ENCODE results near the gene METTL23. TPM values are rescaled to one million over a fixed set of nuclear protein-coding genes. Genes with fewer than 3 reads are reported as not detected.
A peak's percentile ranks its signal among the peaks of the same experiment; 100 is the strongest.
"Not testable (repeated sequence)": the region's sequence is repeated elsewhere in the genome, so short reads cannot be mapped to it uniquely, and the experiment has no call there.

METTL23 gene
- total RNA-seq, 2 donors from 2014 or later, result 25.4 to 30.7 TPM

DNA sequence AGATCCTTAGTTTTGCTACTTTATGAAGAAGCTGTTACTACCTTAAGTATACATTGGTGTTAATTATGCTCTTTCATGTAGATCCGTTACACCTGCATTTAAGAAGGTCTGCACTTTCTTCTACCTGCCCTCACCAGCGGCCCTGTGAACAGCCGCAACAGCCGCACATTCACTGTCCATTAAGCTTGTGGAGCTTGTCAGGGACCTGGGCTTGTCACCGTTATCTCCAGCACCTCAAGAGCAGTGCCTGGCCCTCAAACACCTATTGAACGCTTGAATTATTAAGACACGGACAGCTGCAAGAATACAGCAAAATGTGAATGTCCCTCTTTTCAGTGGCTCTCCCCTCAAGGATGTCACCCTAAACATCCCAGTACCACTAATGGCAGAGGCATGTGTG is 12.9 kb upstream of the METTL23 start:
- DNase-seq, result no peak
- peaks cover 47% of the 10 kb centered on the region for H3K4me1 Mint-ChIP-seq (ENCODE audit: low read depth)
- H3K27me3 Mint-ChIP-seq (ENCODE audit: low read depth), result no peaks in the 10 kb centered on the region
- no peak overlapping the region for H3K4me3 Mint-ChIP-seq
- H3K9me3 Mint-ChIP-seq, result no peaks in the 10 kb centered on the region
- peaks cover 11 to 13% of the 10 kb centered on the region in 2 donors for H3K36me3 Mint-ChIP-seq (ENCODE audit: insufficient read depth in 2 of 2)
- H3K27ac Mint-ChIP-seq, result no peak overlapping the region
- ATAC-seq (replicated peaks in 1 of 2), result no peak

DNA sequence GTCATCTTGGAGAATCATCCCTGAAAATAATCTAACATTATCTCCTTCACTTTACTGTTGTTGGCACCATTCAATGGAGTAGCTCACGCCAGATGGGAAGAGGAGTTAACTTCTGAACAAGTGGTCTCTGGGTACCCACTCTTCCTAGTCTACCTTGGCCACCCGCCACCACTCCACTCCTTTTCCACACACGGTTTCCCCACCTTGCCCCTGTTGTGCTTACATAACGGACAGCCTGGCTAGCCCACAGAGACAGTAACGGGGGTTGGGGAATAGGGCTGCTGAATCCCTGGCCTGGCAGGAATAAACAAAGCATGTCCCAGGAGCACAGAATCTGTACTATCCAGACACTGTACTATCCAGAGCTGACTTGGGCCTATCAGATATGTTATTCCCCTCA is 12.3 kb upstream of the METTL23 start:
- Mint-ChIP-seq H3K36me3 (ENCODE audit: insufficient read depth in 2 of 2) (peaks cover 13 to 16% of the 10 kb centered on the region in 2 donors), H3K9me3 (no peaks in the 10 kb centered on the region), H3K4me1 (ENCODE audit: low read depth) (peaks cover 47% of the 10 kb centered on the region), H3K27me3 (ENCODE audit: low read depth) (no peaks in the 10 kb centered on the region), H3K4me3 (no peak overlapping the region), H3K27ac (peak overlapping the region; percentile 36)
- no peak for DNase-seq
- no peak for ATAC-seq (replicated peaks in 1 of 2)

DNA sequence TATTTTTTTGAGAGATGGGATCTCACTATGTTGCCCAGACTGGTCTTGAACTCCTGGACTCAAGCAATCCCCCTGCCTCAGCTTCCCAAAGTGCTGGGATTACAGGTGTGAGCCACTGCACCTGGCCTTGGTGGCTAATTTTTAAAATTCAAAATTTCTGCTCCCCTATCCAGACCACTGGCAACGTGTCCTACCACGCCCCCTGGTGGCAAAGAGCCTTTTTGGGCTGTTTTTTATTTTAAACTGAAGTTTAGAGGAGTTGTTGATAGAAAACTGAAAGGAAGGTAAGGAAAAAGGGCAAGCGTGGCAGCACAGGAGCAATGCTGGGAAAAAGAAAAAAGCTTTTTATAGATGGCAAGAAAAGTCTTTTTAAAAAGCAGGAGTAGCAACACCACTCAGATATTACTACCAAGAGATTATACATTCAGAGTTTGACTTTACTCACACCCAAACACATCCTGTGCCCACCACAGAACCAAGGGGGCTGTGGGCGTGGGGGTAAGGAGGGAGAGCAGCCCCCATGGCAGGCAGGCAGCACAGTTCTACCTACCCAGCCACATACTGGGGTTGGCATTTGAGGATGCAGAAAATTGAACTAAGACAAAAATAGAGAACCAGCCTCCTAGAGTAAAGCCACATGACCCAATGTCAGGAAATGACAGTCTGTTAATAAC is 11.7 kb upstream of the METTL23 start:
- H3K27me3 Mint-ChIP-seq (ENCODE audit: low read depth), result no peaks in the 10 kb centered on the region
- DNase-seq (peak; percentile 77 to 82), ATAC-seq (replicated peaks in 1 of 2) (peak; percentile 11 to 18)
- H3K36me3 Mint-ChIP-seq (ENCODE audit: insufficient read depth in 2 of 2), result peaks cover 13 to 18% of the 10 kb centered on the region in 2 donors
- no peaks in the 10 kb centered on the region for H3K9me3 Mint-ChIP-seq
- peaks cover 47% of the 10 kb centered on the region for H3K4me1 Mint-ChIP-seq (ENCODE audit: low read depth)
- H3K27ac Mint-ChIP-seq, result peak overlapping the region; percentile 84
- peak overlapping the region; percentile 43 to 83 for H3K4me3 Mint-ChIP-seq

DNA sequence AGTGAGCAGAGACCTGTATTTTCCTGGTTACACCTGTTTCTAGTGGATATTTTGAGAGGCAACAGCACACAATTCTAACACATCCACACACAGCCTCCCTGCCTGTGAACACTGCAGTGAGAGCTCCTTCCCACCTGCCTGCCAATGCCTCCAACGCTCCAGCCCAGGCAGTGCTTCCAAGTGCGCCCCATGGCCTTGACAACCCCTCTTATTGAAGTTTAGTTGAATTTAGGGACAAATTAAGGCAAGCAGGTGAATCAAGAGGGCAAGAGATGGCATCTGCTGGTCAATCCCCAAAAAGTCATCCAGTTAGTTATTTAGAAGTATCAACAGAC is 11.2 kb upstream of the METTL23 start:
- Mint-ChIP-seq H3K4me1 (ENCODE audit: low read depth) (peaks cover 48% of the 10 kb centered on the region), H3K9me3 (no peaks in the 10 kb centered on the region), H3K4me3 (peak overlapping the region; percentile 58 to 83), H3K27ac (peak overlapping the region; percentile 84), H3K36me3 (ENCODE audit: insufficient read depth in 2 of 2) (peaks cover 14 to 21% of the 10 kb centered on the region in 2 donors), H3K27me3 (ENCODE audit: low read depth) (no peaks in the 10 kb centered on the region)
- ATAC-seq (replicated peaks in 1 of 2) (no peak), DNase-seq (no peak)

DNA sequence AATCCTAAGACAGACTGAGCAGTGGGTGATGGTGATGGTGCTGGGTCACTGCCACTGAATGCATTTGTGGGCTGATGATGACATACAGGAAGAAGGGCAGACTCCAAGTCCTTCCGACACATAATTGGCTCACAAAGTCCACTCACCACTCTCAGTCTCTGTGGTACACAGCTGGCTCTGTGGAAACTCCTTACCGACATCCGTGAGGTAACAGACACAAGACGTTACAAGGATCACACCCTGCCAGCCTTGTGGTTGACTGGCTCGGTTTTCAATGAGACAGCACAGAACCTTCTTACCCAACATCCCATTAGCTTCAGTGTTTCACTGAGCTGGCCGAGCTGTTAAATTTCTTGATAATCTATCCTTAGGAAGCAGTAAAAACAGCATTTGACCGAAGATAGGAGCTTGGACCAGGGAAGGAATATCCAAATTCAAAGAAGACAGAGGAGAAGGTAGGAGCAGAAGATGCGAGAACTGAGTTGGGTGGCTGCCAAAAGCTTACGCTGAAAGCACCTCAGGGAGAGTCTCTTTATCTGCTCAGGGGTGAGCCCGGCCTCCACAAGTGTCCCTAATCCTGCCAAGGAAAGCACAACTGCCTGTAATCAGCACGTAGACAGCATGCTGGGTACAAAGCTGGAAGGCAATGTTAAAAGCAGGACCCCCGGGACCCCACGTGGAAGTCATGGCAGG is 10.3 kb upstream of the METTL23 start:
- H3K4me3 Mint-ChIP-seq, result peak overlapping the region; percentile 58 to 83
- ATAC-seq (replicated peaks in 1 of 2) (peak; percentile 86 to 91), DNase-seq (peak; percentile 62 to 72)
- peaks cover 49% of the 10 kb centered on the region for H3K4me1 Mint-ChIP-seq (ENCODE audit: low read depth)
- H3K9me3 Mint-ChIP-seq, result no peaks in the 10 kb centered on the region
- H3K27me3 Mint-ChIP-seq (ENCODE audit: low read depth), result no peaks in the 10 kb centered on the region
- peaks cover 16 to 29% of the 10 kb centered on the region in 2 donors for H3K36me3 Mint-ChIP-seq (ENCODE audit: insufficient read depth in 2 of 2)
- H3K27ac Mint-ChIP-seq, result peak overlapping the region; percentile 84

DNA sequence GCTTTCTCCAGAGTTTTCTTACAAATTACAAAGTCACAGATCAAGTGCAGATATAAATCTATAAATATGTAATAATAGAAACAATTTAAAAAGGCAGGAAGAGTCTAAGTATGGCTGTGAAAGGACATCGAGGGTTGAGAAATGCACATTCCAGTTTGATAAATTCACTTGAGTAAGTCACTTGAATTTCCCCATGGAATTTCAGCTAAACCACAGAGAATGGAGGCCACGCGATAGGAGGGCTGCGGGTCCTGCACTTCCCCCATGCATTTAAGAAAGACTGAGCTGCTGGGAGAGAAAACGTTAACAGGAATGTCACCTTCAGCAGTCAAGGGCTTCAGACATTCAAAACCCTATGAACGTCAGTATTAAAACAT is 9.8 kb upstream of the METTL23 start:
- no peak for DNase-seq
- Mint-ChIP-seq H3K4me1 (ENCODE audit: low read depth) (peaks cover 50% of the 10 kb centered on the region), H3K27ac (peak overlapping the region; percentile 84), H3K9me3 (no peaks in the 10 kb centered on the region), H3K27me3 (ENCODE audit: low read depth) (no peaks in the 10 kb centered on the region), H3K4me3 (peak overlapping the region; percentile 58 to 83), H3K36me3 (ENCODE audit: insufficient read depth in 2 of 2) (peaks cover 18 to 34% of the 10 kb centered on the region in 2 donors)
- no peak for ATAC-seq (replicated peaks in 1 of 2)

DNA sequence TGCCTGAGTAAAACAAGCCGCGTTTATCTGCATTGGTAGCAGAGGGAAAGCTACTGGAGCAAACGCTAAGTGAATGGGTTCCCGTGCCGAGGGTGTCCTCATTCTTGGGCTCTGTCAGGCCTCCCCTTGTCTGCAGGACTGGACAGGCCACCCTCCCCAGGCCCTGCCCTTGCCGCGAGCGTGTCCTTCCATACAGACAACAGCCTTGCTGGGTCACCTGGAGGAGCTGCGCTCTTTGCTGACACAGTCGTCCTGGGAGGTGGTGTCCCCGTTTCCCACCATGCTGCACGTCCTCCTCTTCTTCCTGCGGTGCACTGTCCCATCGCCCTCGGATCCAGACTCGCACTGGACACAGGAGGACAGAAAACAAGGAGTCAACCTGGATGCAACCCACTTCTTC is 8.1 kb upstream of the METTL23 start:
- Mint-ChIP-seq H3K27me3 (ENCODE audit: low read depth) (no peaks in the 10 kb centered on the region), H3K4me1 (ENCODE audit: low read depth) (peaks cover 42% of the 10 kb centered on the region), H3K36me3 (ENCODE audit: insufficient read depth in 2 of 2) (peaks cover 20 to 46% of the 10 kb centered on the region in 2 donors)

DNA sequence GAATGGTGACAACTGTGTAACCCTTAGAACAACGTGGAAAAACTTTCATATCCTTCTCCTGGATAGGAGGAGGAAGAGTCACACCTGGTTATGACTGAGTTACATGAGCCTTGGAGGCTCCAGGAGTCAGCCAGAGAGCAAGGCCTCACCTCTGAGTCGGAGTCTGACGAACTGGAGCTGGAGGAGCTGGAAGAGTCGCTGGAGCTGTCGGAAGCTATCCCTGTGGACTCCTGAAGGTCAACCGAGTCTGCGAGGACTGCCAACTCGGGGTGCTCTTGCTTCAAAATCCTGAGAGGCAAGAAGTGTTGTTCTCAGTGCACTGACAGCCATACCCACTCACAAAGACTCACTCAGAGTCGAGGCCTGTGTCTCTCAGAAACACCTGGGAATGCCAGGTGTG is 6.4 kb upstream of the METTL23 start:
- H3K27me3 Mint-ChIP-seq (ENCODE audit: low read depth), result no peaks in the 10 kb centered on the region
- H3K4me1 Mint-ChIP-seq (ENCODE audit: low read depth), result peaks cover 50% of the 10 kb centered on the region
- peaks cover 22 to 49% of the 10 kb centered on the region in 2 donors for H3K36me3 Mint-ChIP-seq (ENCODE audit: insufficient read depth in 2 of 2)
- H3K27ac Mint-ChIP-seq, result peak overlapping the region; percentile 10
- H3K9me3 Mint-ChIP-seq, result no peaks in the 10 kb centered on the region
- ATAC-seq (replicated peaks in 1 of 2), result no peak
- no peak overlapping the region for H3K4me3 Mint-ChIP-seq
- DNase-seq, result no peak

More for the DNA sequence above, 8.1 kb upstream of the METTL23 start:
- no peaks in the 10 kb centered on the region for H3K9me3 Mint-ChIP-seq
- no peak for ATAC-seq (replicated peaks in 1 of 2)
- H3K4me3 Mint-ChIP-seq, result no peak overlapping the region
- no peak overlapping the region for H3K27ac Mint-ChIP-seq
- no peak for DNase-seq

DNA sequence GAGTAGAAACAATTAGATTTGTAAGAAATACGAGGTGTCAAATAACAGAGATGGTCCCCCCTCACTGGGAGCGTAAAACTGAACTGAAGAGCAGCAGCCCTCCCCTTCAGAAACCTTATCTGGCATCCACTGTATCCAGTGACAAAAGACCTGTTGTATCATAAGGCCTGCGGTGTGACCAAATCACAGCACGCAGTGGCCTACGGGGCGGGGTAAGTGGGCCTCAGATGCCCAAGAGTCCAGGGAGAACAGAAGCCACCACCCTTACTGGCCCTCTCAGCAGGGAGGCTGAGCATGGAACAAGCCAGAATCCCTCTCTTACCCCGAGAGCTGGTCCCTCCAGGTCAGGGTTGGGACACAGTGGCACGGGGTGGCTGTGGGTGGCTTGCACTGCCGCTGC is 5.7 kb upstream of the METTL23 start:
- Mint-ChIP-seq H3K27me3 (ENCODE audit: low read depth) (no peaks in the 10 kb centered on the region), H3K4me1 (ENCODE audit: low read depth) (peaks cover 49% of the 10 kb centered on the region), H3K27ac (peak overlapping the region; percentile 10), H3K9me3 (no peaks in the 10 kb centered on the region), H3K36me3 (ENCODE audit: insufficient read depth in 2 of 2) (peaks cover 22 to 51% of the 10 kb centered on the region in 2 donors), H3K4me3 (no peak overlapping the region)
- ATAC-seq (replicated peaks in 1 of 2) (no peak), DNase-seq (no peak)

DNA sequence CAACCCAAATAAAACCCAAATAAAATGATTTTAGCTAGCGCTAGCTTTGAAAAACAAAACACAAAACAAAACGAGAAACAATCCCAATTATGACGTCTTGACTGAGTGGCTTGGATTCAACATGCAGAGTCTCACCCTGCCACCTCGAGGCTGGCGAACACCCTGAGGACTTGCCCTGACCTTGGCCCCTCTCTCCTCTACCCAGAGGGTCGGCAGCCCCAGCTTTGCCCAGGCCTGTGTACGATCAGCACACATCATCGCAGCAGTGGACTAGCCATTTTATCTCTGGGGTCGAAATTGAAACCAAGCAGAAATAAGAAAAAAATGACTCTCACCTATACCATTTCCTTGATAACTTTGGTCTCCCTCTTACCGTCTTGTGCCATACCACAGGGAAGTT is 5.2 kb upstream of the METTL23 start:
- no peaks in the 10 kb centered on the region for H3K27me3 Mint-ChIP-seq (ENCODE audit: low read depth)
- peak overlapping the region; percentile 79 for H3K27ac Mint-ChIP-seq
- ATAC-seq (replicated peaks in 1 of 2) (no peak), DNase-seq (no peak)
- no peak overlapping the region for H3K4me3 Mint-ChIP-seq
- H3K4me1 Mint-ChIP-seq (ENCODE audit: low read depth), result peaks cover 44% of the 10 kb centered on the region
- peaks cover 18 to 53% of the 10 kb centered on the region in 2 donors for H3K36me3 Mint-ChIP-seq (ENCODE audit: insufficient read depth in 2 of 2)
- no peaks in the 10 kb centered on the region for H3K9me3 Mint-ChIP-seq

DNA sequence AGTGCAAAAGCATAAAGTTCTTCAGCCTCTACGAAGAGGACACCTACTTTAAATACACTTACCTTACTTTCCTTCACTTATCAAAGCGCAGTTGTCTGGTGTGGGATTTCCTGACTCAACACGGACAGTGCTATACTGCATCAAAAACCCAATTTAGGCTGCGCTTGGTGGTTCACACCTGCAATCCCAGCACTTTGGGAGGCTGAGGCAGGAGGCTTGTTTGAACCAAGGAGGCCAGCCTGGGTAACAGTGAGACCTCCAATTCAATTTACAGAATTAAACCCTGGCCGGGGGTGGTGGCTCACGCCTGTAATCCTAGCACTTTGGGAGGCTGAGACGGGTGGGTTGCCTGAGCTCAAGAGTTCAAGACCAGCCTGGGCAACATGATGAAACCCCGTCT is 4.4 kb upstream of the METTL23 start:
- Mint-ChIP-seq H3K36me3 (ENCODE audit: insufficient read depth in 2 of 2) (peaks cover 20 to 53% of the 10 kb centered on the region in 2 donors), H3K27ac (no peak overlapping the region), H3K4me1 (ENCODE audit: low read depth) (peaks cover 38% of the 10 kb centered on the region), H3K4me3 (peak overlapping the region in 1 of 2 donors; percentile 7), H3K27me3 (ENCODE audit: low read depth) (no peaks in the 10 kb centered on the region), H3K9me3 (no peaks in the 10 kb centered on the region)
- DNase-seq (no peak), ATAC-seq (replicated peaks in 1 of 2) (no peak)

DNA sequence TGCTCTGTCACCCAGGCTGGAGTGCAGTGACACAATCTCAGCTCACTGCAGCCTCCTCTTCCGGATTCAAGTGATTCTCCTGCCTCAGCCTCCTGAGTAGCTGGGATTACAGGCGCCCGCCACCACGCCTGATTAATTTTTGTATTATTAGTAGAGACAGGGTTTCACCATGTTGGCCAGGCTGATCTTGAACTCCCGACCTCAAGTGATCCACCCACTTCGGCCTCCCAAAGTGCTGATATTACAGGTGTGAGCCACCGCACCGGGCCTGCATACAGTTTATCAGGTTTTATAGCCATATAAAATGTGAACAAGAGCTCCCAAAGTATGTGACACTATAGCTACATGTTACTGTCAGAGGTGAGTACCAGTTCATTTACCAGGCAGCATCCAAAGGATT is 3.7 kb upstream of the METTL23 start:
- peaks cover 20 to 51% of the 10 kb centered on the region in 2 donors for H3K36me3 Mint-ChIP-seq (ENCODE audit: insufficient read depth in 2 of 2)
- H3K4me3 Mint-ChIP-seq; H3K27ac Mint-ChIP-seq; H3K9me3 Mint-ChIP-seq; ATAC-seq (replicated peaks in 1 of 2); DNase-seq; H3K27me3 Mint-ChIP-seq (ENCODE audit: low read depth): not testable (repeated sequence)
- H3K4me1 Mint-ChIP-seq (ENCODE audit: low read depth), result peaks cover 40% of the 10 kb centered on the region

DNA sequence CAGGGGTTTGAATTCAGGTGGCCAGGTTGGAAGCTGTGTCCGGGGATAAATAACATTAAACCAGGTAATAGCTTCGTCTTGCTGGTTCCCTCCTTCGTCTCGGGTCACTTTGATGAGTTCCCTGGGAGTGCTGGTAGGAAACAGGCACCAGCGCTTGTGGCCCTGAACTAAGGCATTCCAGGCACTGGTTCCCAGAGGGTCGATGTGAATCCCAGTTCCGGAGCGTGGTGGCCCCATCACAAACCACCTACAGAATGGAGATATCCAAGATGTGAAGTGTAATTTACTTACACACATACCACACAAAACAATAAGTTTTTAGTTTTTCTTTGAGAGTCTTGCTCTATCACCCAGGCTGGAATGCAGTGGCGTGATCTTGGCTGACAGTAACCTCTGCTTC is 2.8 kb upstream of the METTL23 start:
- Mint-ChIP-seq H3K36me3 (ENCODE audit: insufficient read depth in 2 of 2) (peaks cover 17 to 47% of the 10 kb centered on the region in 2 donors), H3K9me3 (no peaks in the 10 kb centered on the region), H3K4me3 (no peak overlapping the region), H3K4me1 (ENCODE audit: low read depth) (peaks cover 48% of the 10 kb centered on the region), H3K27me3 (ENCODE audit: low read depth) (no peaks in the 10 kb centered on the region), H3K27ac (no peak overlapping the region)
- DNase-seq, result no peak
- no peak for ATAC-seq (replicated peaks in 1 of 2)

Data from activated T-cell treated with anti-CD3 and anti-CD28 coated beads, Interleukin-2, amount 50 U/mL, for 72 hours (primary cell).